GM12878 (cell line): ENCODE measurements around the gene LSM14B. TPM values are rescaled to one million over a fixed set of nuclear protein-coding genes. Genes with fewer than 3 reads are reported as not detected.

Experiments
- ATAC-seq: fragments of 200-7000 bp; cut with Tn5 transposase; 3 replicates; pipeline ENCODE4 v1.9.1; 2020; ENCODE audit warnings: mild to moderate bottlenecking, moderate library complexity
- BruUV-seq: library from RNA; stranded (reverse); fragments of 400-500 nt; replicated peaks from 2 replicates; lab custom pipeline; 2021; lab: Mats Ljungman, UMichigan
- CTCF ChIA-PET: fragments of 300-600 bp; sonication (Branson Sonifier 250); formaldehyde crosslinking; extraction: SDS; loops from one replicate; lab custom pipeline; 2021; ENCODE audit warnings: inconsistent platforms; lab: Yijun Ruan, JAX
- POLR2A ChIA-PET: fragments of 350-600 bp; formaldehyde crosslinking; extraction: SDS; loops from one replicate; lab custom pipeline; 2021; ENCODE audit warnings: inconsistent platforms; lab: Charles Lee
- RAD21 ChIA-PET: fragments of 300-600 bp; sonication (Branson Sonifier 250); formaldehyde crosslinking; loops from one replicate; lab custom pipeline; 2023; ENCODE audit warnings: antibody characterized with exemption; ENCODE audit not compliant: unreplicated experiment; lab: Charles Lee
- SMC1A ChIA-PET: fragments of 300-600 bp; sonication (Branson Sonifier 250); formaldehyde crosslinking; loops from one replicate; lab custom pipeline; 2023; ENCODE audit not compliant: unreplicated experiment, uncharacterized antibody; lab: Charles Lee
- DNase-seq: peaks from one replicate; pipeline ENCODE4 v3.0.0-alpha.2; 2011; ENCODE audit warnings: low read depth, low spot score
- FAIRE-seq: peaks from 3 replicates; lab custom pipeline; 2011; peaks lifted over from hg19 to GRCh38; lab: Jason Lieb, UNC
- H2AFZ ChIP-seq: 2 replicates; pipeline ENCODE4 v1.6.0; 2011; ENCODE audit warnings: low read depth, low read length, control low read depth; ENCODE audit not compliant: control insufficient read depth
- H3K27ac ChIP-seq: 2 replicates; pipeline ENCODE4 v1.5.1; 2011; ENCODE audit warnings: control low read depth; ENCODE audit not compliant: control insufficient read depth, insufficient read depth
- H3K27me3 ChIP-seq, 2 experiments: replicated peaks in 1 of 2; 2 replicates each; pipeline versions ENCODE4 v1.6.0 to v1.6.1; 2011; ENCODE audit warnings: low read length in 1 of 2; ENCODE audit not compliant: control insufficient read depth in 2 of 2, insufficient read depth in 2 of 2
- H3K36me3 ChIP-seq, 2 experiments: 2 replicates each; pipeline ENCODE4 v1.5.1; 2011; ENCODE audit warnings: low read length in 1 of 2; ENCODE audit not compliant: control insufficient read depth in 2 of 2, insufficient read depth in 2 of 2
- H3K4me1 ChIP-seq: 2 replicates; pipeline ENCODE4 v1.6.1; 2011; ENCODE audit warnings: mild to moderate bottlenecking, low read length, moderate library complexity, mixed read lengths; ENCODE audit not compliant: control insufficient read depth, insufficient read depth
- H3K4me2 ChIP-seq: 2 replicates; pipeline ENCODE4 v1.6.0; 2011; ENCODE audit warnings: control low read depth; ENCODE audit not compliant: control insufficient read depth, insufficient read depth
- H3K4me3 ChIP-seq: fragments of 200-600 bp; sonication (generic); 2 replicates; pipeline ENCODE4 v1.5.1; 2016
- H3K79me2 ChIP-seq: 2 replicates; pipeline ENCODE4 v1.6.0; 2011; ENCODE audit warnings: low read length; ENCODE audit not compliant: control insufficient read depth, insufficient read depth
- H3K9ac ChIP-seq: 2 replicates; pipeline ENCODE4 v1.8.0; 2011; ENCODE audit warnings: low read length, control low read depth, mixed read lengths; ENCODE audit not compliant: control insufficient read depth, insufficient read depth
- H3K9me3 ChIP-seq: replicated peaks from 3 replicates; pipeline ENCODE4 v1.5.1; 2011; ENCODE audit warnings: mild to moderate bottlenecking, low read length; ENCODE audit not compliant: control insufficient read depth, insufficient read depth
- H4K20me1 ChIP-seq: 2 replicates; pipeline ENCODE4 v1.6.0; 2011; ENCODE audit not compliant: control insufficient read depth, insufficient read depth
- CTCF ChIP-seq, 3 experiments: IDR thresholded peaks in 2 of 3; conservative IDR thresholded peaks in 1 of 3; 2 replicates each; pipeline ENCODE4 v1.5.1; 2011; ENCODE audit warnings: low read depth in 3 of 3, low read length in 3 of 3, mild to moderate bottlenecking in 3 of 3, control low read depth in 2 of 3, moderate library complexity in 2 of 3, inconsistent platforms in 1 of 3, mixed read lengths in 1 of 3; ENCODE audit not compliant: control insufficient read depth in 2 of 3, insufficient read depth in 1 of 3; ENCODE audit errors: extremely low read depth in 1 of 3
- MAX ChIP-seq: IDR thresholded peaks from 2 replicates; pipeline ENCODE4 v1.6.1; 2012; ENCODE audit warnings: low read depth, low read length, improper control_type of control experiment
- MXI1 ChIP-seq: fragments of 150-350 bp; IDR thresholded peaks from 2 replicates; pipeline ENCODE4 v1.6.1; 2011; ENCODE audit warnings: low read depth, mild to moderate bottlenecking, inconsistent platforms, low read length, improper control_type of control experiment
- REST ChIP-seq: IDR thresholded peaks from 2 replicates; pipeline ENCODE4 v1.6.1; 2012; ENCODE audit warnings: mild to moderate bottlenecking, low read depth, low read length
- SMC3 ChIP-seq: IDR thresholded peaks from 2 replicates; pipeline ENCODE4 v1.6.1; 2011; ENCODE audit warnings: low read length, improper control_type of control experiment, borderline replicate concordance
- TBL1XR1 ChIP-seq: IDR thresholded peaks from 2 replicates; pipeline ENCODE4 v1.6.1; 2012; ENCODE audit warnings: low read depth, low read length, improper control_type of control experiment
- YY1 ChIP-seq: IDR thresholded peaks from 2 replicates; pipeline ENCODE4 v1.6.1; 2011; ENCODE audit warnings: low read depth, mild to moderate bottlenecking, low read length
- WGBS: methylation state at CpG from one replicate; pipeline ENCODE4 v1.1.6; 2016; ENCODE audit warnings: low lambda C conversion rate; ENCODE audit not compliant: insufficient replicate concordance, insufficient coverage; ENCODE audit errors: missing lambda C conversion rate; 5-methylcytosine and 5-hydroxymethylcytosine counted together
- in situ Hi-C: fragments of 300-500 bp; cut with MboI; formaldehyde crosslinking; loops from 9 replicates; pipeline ENCODE4 v1.14.3; 2018; ENCODE audit warnings: mixed read lengths
- intact Hi-C: fragments of 100-400 bp; cut with micrococcal nuclease; formaldehyde crosslinking; loops from one replicate; pipeline ENCODE4 v1.14.2; 2022; ENCODE audit not compliant: unreplicated experiment
- polyA plus RNA-seq, 11 experiments: library from polyadenylated mRNA; depleted of rRNA in 4 of 11; unstranded in 6 of 11; stranded (reverse) in 5 of 11; fragments of >200 nt; fragmentation: Nextera tagmentation in 4 of 11; fragmentation: Illumina TruSeq in 1 of 11; extraction: Ambion mirVana in 4 of 11; extraction: Trizol in 1 of 11; gene quantifications; 1 replicate in 1 of 11; 2 replicates in 10 of 11; pipeline versions ENCODE4 v1.2.1 to v1.2.3, GENCODE V29; 2011 to 2016; ENCODE audit warnings: inconsistent platforms in 2 of 11, missing spikeins in 2 of 11, low read depth in 1 of 11
- total RNA-seq, 4 experiments: library from RNA; depleted of rRNA in 3 of 4; stranded (reverse); fragments of >200 nt in 3 of 4; fragmentation: Illumina TruSeq in 1 of 4; extraction: Trizol in 1 of 4; gene quantifications; 2 replicates each; pipeline versions ENCODE4 v1.2.1 to v1.2.3, GENCODE V29; 2013 to 2021

Gene LSM14B
- total and polyA plus RNA-seq, 10 of the 15 experiments (the other 5 are each of a cell fraction or from before 2014, with no cell fraction given): 0.56 to 34.3 (median 15.6) TPM

- H3K27ac ChIP-seq: peak overlapping the region; percentile 80
- SMC1A ChIA-PET: interaction anchor here (0.5 to 2.0 kb wide), 5 partner anchors 14 to 1488 kb away, joined by 4 to 14 read pairs (median 6); no protein-coding TSS in a partner anchor
- peak; percentile 44 for ATAC-seq
- H4K20me1 ChIP-seq: peaks cover 16% of the 10 kb centered on the region
- BruUV-seq: no TSS peak
- FAIRE-seq: peak; percentile 78
- CTCF ChIA-PET: interaction anchor here (0.9 to 1.8 kb wide), 7 partner anchors 9 to 133 kb away, joined by 3 to 26 read pairs (median 5); partner anchors contain the start of gene LSM14B
- in situ Hi-C loops: no loop called here
- peaks cover 12% of the 10 kb centered on the region for H3K4me1 ChIP-seq
- H3K4me3 ChIP-seq: peak overlapping the region; percentile 93
- H3K27me3 ChIP-seq: no peaks in the 10 kb centered on the region
- WGBS: 10% methylated on average over 14 of the region's 14 CpGs
- peaks cover 71% of the 10 kb centered on the region for H3K79me2 ChIP-seq
- H3K9me3 ChIP-seq: no peaks in the 10 kb centered on the region
- H3K36me3 ChIP-seq: peaks cover 25 to 37% of the 10 kb centered on the region in 2 experiments
- POLR2A ChIA-PET: interaction anchor here (0.6 to 1.7 kb wide), 5 partner anchors 14 to 51 kb away, joined by 3 to 8 read pairs (median 4); no protein-coding TSS in a partner anchor
- peak overlapping the region; percentile 95 for H3K4me2 ChIP-seq
- RAD21 ChIA-PET: interaction anchor here (0.8 to 1.9 kb wide), 3 partner anchors 20 to 131 kb away, joined by 3 to 16 read pairs (median 7); partner anchors contain the start of gene LSM14B
- H3K9ac ChIP-seq: peak overlapping the region; percentile 90
- no peak overlapping the region for H2AFZ ChIP-seq
- DNase-seq: no peak
- intact Hi-C loops: loop anchor here (2.0 to 5.0 kb wide), 2 partner anchors 19 to 79 kb away; partner anchors contain the start of gene LSM14B
- TF ChIP-seq MAX: peak; percentile 19; the same call in 1 of the 2 replicates
- TF ChIP-seq MXI1: 0 out of 2 replicates have a peak, but pooled peaks have one; percentile 49
- TF ChIP-seq YY1: 0 out of 2 replicates have a peak, but pooled peaks have one; percentile 28
- no peak for TF ChIP-seq TBL1XR1
- no peak for TF ChIP-seq REST
- TF ChIP-seq SMC3: peak; percentile 30; the same call in 1 of the 2 replicates
- TF ChIP-seq CTCF (IDR thresholded peaks at IDR 0.05 in 2 of 3, conservative IDR thresholded peaks at IDR 0.05 in 1 of 3; ENCODE audit: control insufficient read depth in 2 of 3, extremely low read depth in 1 of 3, insufficient read depth in 1 of 3, low read depth in 3 of 3, low read length in 3 of 3): peak; percentile 23 to 59 (median 48); a peak in 5 of 6 replicates
Observed at GRCh38 chr20:62141397-62142251, 19.3 kb downstream of the LSM14B start.
